VCaP (cell line): ENCODE measurements around the gene TTYH1.

ENCODE experiments used
- H3K27ac ChIP-seq: fragments of 450-650 bp; 2 replicates; pipeline ENCODE4 v1.5.1; 2017
- CTCF ChIP-seq: fragments of 450-650 bp; conservative IDR thresholded peaks from 2 replicates; pipeline ENCODE4 v1.5.1; 2017; ENCODE audit warnings: mild to moderate bottlenecking, moderate library complexity

The TTYH1 gene

GRCh38 chr19:54421169-54421516 is 5.9 kb downstream of the TTYH1 start:
- H3K27ac ChIP-seq: no peak overlapping the region
- TF ChIP-seq CTCF: no peak

GRCh38 chr19:54421521-54421920 is 6.3 kb downstream of the TTYH1 start:
- no peak overlapping the region for H3K27ac ChIP-seq

GRCh38 chr19:54422136-54422535 is 6.9 kb downstream of the TTYH1 start:
- TF ChIP-seq CTCF: no peak
- no peak overlapping the region for H3K27ac ChIP-seq

More at GRCh38 chr19:54421521-54421920, 6.3 kb downstream of the TTYH1 start:
- no peak for TF ChIP-seq CTCF

- H3K27ac ChIP-seq: no peak overlapping the region
- TF ChIP-seq CTCF: no peak
Observed at GRCh38 chr19:54424201-54424600, 8.9 kb downstream of the TTYH1 start.

GRCh38 chr19:54424660-54425381 is 9.6 kb downstream of the TTYH1 start:
- TF ChIP-seq CTCF: no peak
- H3K27ac ChIP-seq: no peak overlapping the region

GRCh38 chr19:54425382-54425723 is 10.1 kb downstream of the TTYH1 start:
- TF ChIP-seq CTCF: no peak
- H3K27ac ChIP-seq: no peak overlapping the region

- H3K27ac ChIP-seq: no peak overlapping the region
- TF ChIP-seq CTCF: no peak
Observed at GRCh38 chr19:54426291-54426931, 11.1 kb downstream of the TTYH1 start.
